ENCODE data around the gene MTFP1.

Gene MTFP1

DNA sequence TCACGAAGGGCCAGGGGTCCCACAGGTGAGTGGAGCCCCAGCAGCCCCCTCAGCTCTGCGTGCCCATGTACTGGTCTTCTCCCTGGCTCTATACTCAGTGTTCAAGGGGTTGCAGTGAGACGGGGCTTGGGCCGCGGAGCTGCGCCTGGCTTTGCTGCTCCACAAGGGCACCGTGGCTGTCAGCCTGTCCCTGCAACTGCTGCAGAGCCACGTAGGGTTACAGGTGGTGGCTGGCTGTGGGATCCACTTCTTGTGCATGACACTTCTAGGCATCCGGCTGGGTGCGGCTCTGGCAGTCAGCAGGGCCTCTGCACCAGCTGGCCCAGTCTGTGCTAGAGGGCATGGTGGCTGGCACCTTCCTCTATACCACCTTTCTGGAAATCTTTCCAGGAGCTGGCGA, 14.3 kb downstream of the MTFP1 start:
- Histone ChIP-seq H2AFZ (ENCODE audit: low read depth, low read length, severe bottlenecking) (no peak overlapping the region), H3F3A (ENCODE audit: insufficient read depth) (peaks cover 11% of the 10 kb centered on the region), H3K27ac (ENCODE audit: low read depth, low read length) (no peak overlapping the region), H4K20me1 (ENCODE audit: low read depth, low read length) (no peaks in the 10 kb centered on the region), H3K79me2 (ENCODE audit: insufficient read depth, low read length) (no peaks in the 10 kb centered on the region), H3K27me3 (ENCODE audit: low read length) (no peaks in the 10 kb centered on the region), H3K9me2 (replicated peaks; ENCODE audit: insufficient read depth, low read length) (no peaks in the 10 kb centered on the region), H3K4me2 (ENCODE audit: low read depth, low read length, poor library complexity, severe bottlenecking) (no peak overlapping the region), H3K9me3 (ENCODE audit: insufficient read depth, low read length) (no peaks in the 10 kb centered on the region), H3K9ac (ENCODE audit: low read length) (no peak overlapping the region), H3K36me3 (ENCODE audit: low read length) (no peaks in the 10 kb centered on the region), H3K4me3 (ENCODE audit: insufficient read depth, low read length, poor library complexity, severe bottlenecking) (no peak overlapping the region)
- TF ChIP-seq EZH2phosphoT487 (conservative IDR thresholded peaks at IDR 0.05; ENCODE audit: low read length) = no peak

GRCh38 chr22:30441088-30441487, 15.5 kb downstream of the MTFP1 start:
- H3K27ac ChIP-seq (ENCODE audit: low read depth, low read length) = no peak overlapping the region
- H3K4me3 ChIP-seq (ENCODE audit: insufficient read depth, low read length, poor library complexity, severe bottlenecking) = no peak overlapping the region
- H3K36me3 ChIP-seq (ENCODE audit: low read length) = no peaks in the 10 kb centered on the region
- no peaks in the 10 kb centered on the region for H3K9me2 ChIP-seq (replicated peaks; ENCODE audit: insufficient read depth, low read length)
- no peaks in the 10 kb centered on the region for H3K9me3 ChIP-seq (ENCODE audit: insufficient read depth, low read length)
- H3K4me2 ChIP-seq (ENCODE audit: low read depth, low read length, poor library complexity, severe bottlenecking) = no peak overlapping the region
- peaks cover 7% of the 10 kb centered on the region for H3F3A ChIP-seq (ENCODE audit: insufficient read depth)
- no peak for TF ChIP-seq CTCF (IDR thresholded peaks at IDR 0.05; ENCODE audit: insufficient read depth, low read length, poor library complexity, severe bottlenecking)
- TF ChIP-seq EZH2phosphoT487 (conservative IDR thresholded peaks at IDR 0.05; ENCODE audit: low read length) = no peak
- no peak overlapping the region for H3K9ac ChIP-seq (ENCODE audit: low read length)
- no peaks in the 10 kb centered on the region for H3K27me3 ChIP-seq (ENCODE audit: low read length)
- no peaks in the 10 kb centered on the region for H4K20me1 ChIP-seq (ENCODE audit: low read depth, low read length)
- no peaks in the 10 kb centered on the region for H3K79me2 ChIP-seq (ENCODE audit: insufficient read depth, low read length)
- no peak overlapping the region for H2AFZ ChIP-seq (ENCODE audit: low read depth, low read length, severe bottlenecking)

DNA sequence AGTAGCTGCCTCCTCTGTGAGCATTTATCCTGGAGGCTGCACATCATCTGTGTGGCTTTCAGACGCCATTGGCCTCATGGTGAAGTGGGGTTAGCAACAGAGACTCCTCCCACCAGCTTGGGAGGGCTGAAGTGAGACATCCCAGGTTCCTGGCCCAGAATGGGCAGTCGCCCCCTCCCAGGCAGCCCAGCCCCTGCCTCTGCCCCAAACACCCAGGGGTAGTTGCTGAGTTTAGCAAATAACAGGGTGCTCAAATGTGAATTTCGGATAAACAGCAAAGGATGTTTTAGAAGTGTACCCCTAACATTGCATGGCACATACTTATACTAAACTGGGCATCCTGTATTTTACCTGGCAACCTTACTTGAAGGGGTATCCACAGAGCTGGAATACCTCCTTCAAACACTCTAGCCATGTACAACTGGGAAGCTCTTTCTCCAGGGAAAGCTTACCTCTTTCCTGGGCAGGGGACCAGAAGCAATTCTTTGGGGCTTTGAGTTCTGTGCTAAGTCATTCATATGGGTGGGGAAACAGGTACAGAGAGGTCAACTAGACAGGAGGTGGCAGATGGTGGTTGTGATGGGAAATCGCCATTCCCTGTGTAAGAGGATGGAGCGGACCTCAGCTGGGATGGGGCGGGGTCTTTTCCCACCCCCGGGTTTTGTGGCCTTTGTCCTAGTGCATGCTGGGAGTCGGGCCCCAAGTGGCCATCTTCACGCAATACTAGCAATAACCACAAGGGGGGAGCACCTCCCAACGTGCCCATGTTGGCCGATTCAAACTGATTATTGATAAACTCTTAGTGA, 19.3 kb downstream of the MTFP1 start:
- H3K4me3 ChIP-seq (ENCODE audit: insufficient read depth, low read length, poor library complexity, severe bottlenecking) = no peak overlapping the region
- no peaks in the 10 kb centered on the region for H3K27me3 ChIP-seq (ENCODE audit: low read length)
- H3K79me2 ChIP-seq (ENCODE audit: insufficient read depth, low read length) = no peaks in the 10 kb centered on the region
- H3K9me2 ChIP-seq (replicated peaks; ENCODE audit: insufficient read depth, low read length) = no peaks in the 10 kb centered on the region
- TF ChIP-seq CTCF (IDR thresholded peaks at IDR 0.05; ENCODE audit: insufficient read depth, low read length, poor library complexity, severe bottlenecking) = peak; percentile 88
- TF ChIP-seq EZH2phosphoT487 (conservative IDR thresholded peaks at IDR 0.05; ENCODE audit: low read length) = no peak
- H3K4me2 ChIP-seq (ENCODE audit: low read depth, low read length, poor library complexity, severe bottlenecking) = peak overlapping the region; percentile 19
- no peaks in the 10 kb centered on the region for H3K36me3 ChIP-seq (ENCODE audit: low read length)
- no peak overlapping the region for H3K27ac ChIP-seq (ENCODE audit: low read depth, low read length)
- H3K9me3 ChIP-seq (ENCODE audit: insufficient read depth, low read length) = no peaks in the 10 kb centered on the region
- H2AFZ ChIP-seq (ENCODE audit: low read depth, low read length, severe bottlenecking) = peak overlapping the region; percentile 72
- H3K9ac ChIP-seq (ENCODE audit: low read length) = no peak overlapping the region
- no peaks in the 10 kb centered on the region for H3F3A ChIP-seq (ENCODE audit: insufficient read depth)
- H4K20me1 ChIP-seq (ENCODE audit: low read depth, low read length) = no peaks in the 10 kb centered on the region

- Histone ChIP-seq H3K9me3 (ENCODE audit: insufficient read depth, low read length) (no peaks in the 10 kb centered on the region), H3F3A (ENCODE audit: insufficient read depth) (no peaks in the 10 kb centered on the region), H4K20me1 (ENCODE audit: low read depth, low read length) (no peaks in the 10 kb centered on the region), H3K36me3 (ENCODE audit: low read length) (no peaks in the 10 kb centered on the region), H3K9me2 (replicated peaks; ENCODE audit: insufficient read depth, low read length) (no peaks in the 10 kb centered on the region), H3K9ac (ENCODE audit: low read length) (no peak overlapping the region), H3K79me2 (ENCODE audit: insufficient read depth, low read length) (no peaks in the 10 kb centered on the region), H3K4me2 (ENCODE audit: low read depth, low read length, poor library complexity, severe bottlenecking) (no peak overlapping the region), H3K27ac (ENCODE audit: low read depth, low read length) (no peak overlapping the region), H3K27me3 (ENCODE audit: low read length) (no peaks in the 10 kb centered on the region), H2AFZ (ENCODE audit: low read depth, low read length, severe bottlenecking) (no peak overlapping the region), H3K4me3 (ENCODE audit: insufficient read depth, low read length, poor library complexity, severe bottlenecking) (no peak overlapping the region)
- TF ChIP-seq CTCF (IDR thresholded peaks at IDR 0.05; ENCODE audit: insufficient read depth, low read length, poor library complexity, severe bottlenecking) (no peak), EZH2phosphoT487 (conservative IDR thresholded peaks at IDR 0.05; ENCODE audit: low read length) (no peak)
Measured at GRCh38 chr22:30445438-30446145, 20.0 kb downstream of the MTFP1 start.
